ACHN (cell line): ENCODE measurements around the gene SMCO4.

ENCODE experiments used
- DNase-seq: peaks from one replicate; pipeline ENCODE4 v3.0.0-alpha.2; 2015
- in situ Hi-C: cut with HindIII; loops from 2 replicates; pipeline ENCODE4 v1.10.0; 2017; ENCODE audit warnings: low sequenced_read_pairs, low pct_ligation_motif_present, low pct_unique_long_range_greater_than_20kb

SMCO4 gene

GRCh38 chr11:93515441-93516025 is 27.7 kb downstream of the SMCO4 start:
- in situ Hi-C loops, result no loop called here
- DNase-seq, result no peak

- DNase-seq, result no peak
- in situ Hi-C loops, result no loop called here
Observed at GRCh38 chr11:93514712-93515111, 28.5 kb downstream of the SMCO4 start.

- no peak for DNase-seq
- in situ Hi-C loops, result no loop called here
Observed at GRCh38 chr11:93513772-93514171, 29.4 kb downstream of the SMCO4 start.

GRCh38 chr11:93512949-93513667 is 30.1 kb downstream of the SMCO4 start:
- in situ Hi-C loops, result no loop called here

GRCh38 chr11:93512073-93512475 is 31.1 kb downstream of the SMCO4 start:
- in situ Hi-C loops, result no loop called here
- no peak for DNase-seq

More at GRCh38 chr11:93512949-93513667, 30.1 kb downstream of the SMCO4 start:
- no peak for DNase-seq

GRCh38 chr11:93510196-93510873 is 32.9 kb downstream of the SMCO4 start:
- DNase-seq, result no peak
- in situ Hi-C loops, result no loop called here

GRCh38 chr11:93507517-93507916 is 35.7 kb downstream of the SMCO4 start:
- no peak for DNase-seq
- in situ Hi-C loops, result no loop called here

- in situ Hi-C loops, result no loop called here
- no peak for DNase-seq
Observed at GRCh38 chr11:93505703-93506102, 37.5 kb downstream of the SMCO4 start.

- DNase-seq, result no peak
- in situ Hi-C loops, result no loop called here
Observed at GRCh38 chr11:93504110-93505095, 38.8 kb downstream of the SMCO4 start.

- in situ Hi-C loops, result no loop called here
- DNase-seq, result no peak
Observed at GRCh38 chr11:93501856-93502255, 41.3 kb downstream of the SMCO4 start.

GRCh38 chr11:93500759-93501158 is 42.4 kb downstream of the SMCO4 start:
- in situ Hi-C loops, result no loop called here
- no peak for DNase-seq

GRCh38 chr11:93498641-93499040 is 44.5 kb downstream of the SMCO4 start:
- in situ Hi-C loops, result no loop called here
- DNase-seq, result peak; percentile 67

- DNase-seq, result no peak
- in situ Hi-C loops, result no loop called here
Observed at GRCh38 chr11:93498161-93498560, 45.0 kb downstream of the SMCO4 start.

GRCh38 chr11:93497596-93497995 is 45.6 kb downstream of the SMCO4 start:
- in situ Hi-C loops, result no loop called here
- no peak for DNase-seq

GRCh38 chr11:93494357-93494756 is 48.8 kb downstream of the SMCO4 start:
- in situ Hi-C loops, result no loop called here
- DNase-seq, result no peak

GRCh38 chr11:93493252-93493897 is 49.8 kb downstream of the SMCO4 start:
- in situ Hi-C loops, result no loop called here
- DNase-seq, result no peak

GRCh38 chr11:93492464-93493251 is 50.5 kb downstream of the SMCO4 start:
- no peak for DNase-seq
- in situ Hi-C loops, result no loop called here

GRCh38 chr11:93491973-93492372 is 51.2 kb downstream of the SMCO4 start:
- DNase-seq, result no peak
- in situ Hi-C loops, result no loop called here
